BE2C (cell line): ENCODE results near the gene MYOG.

ENCODE experiments used
- DNase-seq: peaks from one replicate; pipeline ENCODE4 v3.0.0-alpha.2; 2020
- H3K27me3 ChIP-seq: fragments of 250-450 bp; sonication (Bioruptor Pico); 2 replicates; pipeline ENCODE4 v1.5.1; 2020; ENCODE audit warnings: mild to moderate bottlenecking
- H3K36me3 ChIP-seq: fragments of 250-450 bp; sonication (Bioruptor Pico); 2 replicates; pipeline ENCODE4 v1.5.1; 2020; ENCODE audit warnings: mild to moderate bottlenecking
- H3K4me1 ChIP-seq: fragments of 250-450 bp; sonication (Bioruptor Pico); 2 replicates; pipeline ENCODE4 v1.5.1; 2020
- H3K4me3 ChIP-seq: 2 replicates; pipeline ENCODE4 v1.5.1; 2011; ENCODE audit warnings: low read depth, low read length
- H3K9me3 ChIP-seq: fragments of 250-450 bp; sonication (Bioruptor Pico); 2 replicates; pipeline ENCODE4 v1.5.1; 2020
- TF ChIP-seq, protein P1 (sequence below): IDR thresholded peaks from 2 replicates; pipeline ENCODE4 v1.5.1; 2012; ENCODE audit warnings: mild to moderate bottlenecking, low read depth, low read length

The MYOG gene

DNA sequence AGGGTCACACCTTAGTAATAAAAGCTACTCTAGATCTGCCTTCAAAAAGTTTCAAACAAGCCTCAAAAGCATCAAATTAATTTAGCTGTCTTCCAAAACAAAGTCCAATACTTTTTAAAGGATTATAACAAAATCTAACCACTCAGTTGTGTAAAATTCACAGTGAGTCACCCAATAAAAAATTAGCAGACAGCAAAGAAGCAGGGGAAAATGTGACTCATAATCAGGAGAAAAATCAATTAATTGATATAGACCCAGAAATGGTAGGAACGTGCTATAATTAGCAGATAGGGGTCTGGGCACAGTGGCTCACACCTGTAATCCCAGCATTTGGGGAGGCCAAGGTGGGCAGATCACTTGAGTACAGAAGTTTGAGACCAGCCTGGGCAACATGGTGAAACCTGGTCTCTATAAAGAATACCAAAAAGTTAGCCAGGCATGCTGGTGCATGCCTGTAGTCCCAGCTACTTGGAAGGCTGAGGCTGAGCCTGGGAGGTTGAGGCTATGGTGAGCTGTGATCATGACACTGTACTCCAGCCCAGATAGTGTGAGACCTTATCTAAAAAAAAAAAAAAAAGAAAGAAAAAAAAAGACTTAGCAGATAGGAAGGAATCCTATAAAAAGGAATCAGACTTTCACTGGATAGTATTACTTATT lies 8.1 kb upstream of the MYOG start:
- no peaks in the 10 kb centered on the region for H3K27me3 ChIP-seq
- H3K9me3 ChIP-seq: no peaks in the 10 kb centered on the region
- no peaks in the 10 kb centered on the region for H3K36me3 ChIP-seq
- no peak overlapping the region for H3K4me3 ChIP-seq
- DNase-seq: no peak
- TF ChIP-seq, protein P1, sequence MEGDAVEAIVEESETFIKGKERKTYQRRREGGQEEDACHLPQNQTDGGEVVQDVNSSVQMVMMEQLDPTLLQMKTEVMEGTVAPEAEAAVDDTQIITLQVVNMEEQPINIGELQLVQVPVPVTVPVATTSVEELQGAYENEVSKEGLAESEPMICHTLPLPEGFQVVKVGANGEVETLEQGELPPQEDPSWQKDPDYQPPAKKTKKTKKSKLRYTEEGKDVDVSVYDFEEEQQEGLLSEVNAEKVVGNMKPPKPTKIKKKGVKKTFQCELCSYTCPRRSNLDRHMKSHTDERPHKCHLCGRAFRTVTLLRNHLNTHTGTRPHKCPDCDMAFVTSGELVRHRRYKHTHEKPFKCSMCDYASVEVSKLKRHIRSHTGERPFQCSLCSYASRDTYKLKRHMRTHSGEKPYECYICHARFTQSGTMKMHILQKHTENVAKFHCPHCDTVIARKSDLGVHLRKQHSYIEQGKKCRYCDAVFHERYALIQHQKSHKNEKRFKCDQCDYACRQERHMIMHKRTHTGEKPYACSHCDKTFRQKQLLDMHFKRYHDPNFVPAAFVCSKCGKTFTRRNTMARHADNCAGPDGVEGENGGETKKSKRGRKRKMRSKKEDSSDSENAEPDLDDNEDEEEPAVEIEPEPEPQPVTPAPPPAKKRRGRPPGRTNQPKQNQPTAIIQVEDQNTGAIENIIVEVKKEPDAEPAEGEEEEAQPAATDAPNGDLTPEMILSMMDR: no peak
- no peaks in the 10 kb centered on the region for H3K4me1 ChIP-seq

DNA sequence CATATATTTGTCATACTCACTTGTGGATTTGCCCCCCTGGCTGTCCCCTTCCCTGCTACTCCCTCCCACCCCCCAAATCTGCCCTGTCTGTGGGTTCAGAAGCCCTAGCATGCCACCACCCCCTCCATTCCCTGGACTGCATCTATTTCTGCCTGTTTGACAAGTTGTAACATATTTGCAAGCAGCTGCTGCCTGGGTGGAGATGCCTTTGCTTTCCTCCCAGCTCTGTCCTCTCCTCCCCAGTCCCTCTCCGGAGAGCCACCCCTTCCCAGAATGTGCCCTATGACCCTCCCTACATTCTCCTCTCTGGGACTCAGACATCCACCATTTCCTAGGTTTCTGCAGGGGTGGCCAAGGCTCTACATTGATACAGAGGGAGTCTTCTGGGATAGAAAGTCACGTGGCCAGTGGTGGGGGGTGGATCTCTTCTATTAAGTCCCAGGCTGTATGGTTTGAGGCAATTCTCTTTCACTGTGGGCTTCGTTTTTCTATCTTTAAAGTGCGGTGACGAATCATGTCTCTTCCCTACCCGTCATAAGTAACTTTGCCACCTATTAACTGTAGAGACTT lies 6.0 kb upstream of the MYOG start:
- Histone ChIP-seq H3K4me1 (no peaks in the 10 kb centered on the region), H3K4me3 (no peak overlapping the region), H3K9me3 (no peaks in the 10 kb centered on the region), H3K36me3 (no peaks in the 10 kb centered on the region), H3K27me3 (no peaks in the 10 kb centered on the region)
- no peak for DNase-seq
- TF ChIP-seq, protein P1: no peak

- Histone ChIP-seq H3K4me1 (peaks cover 2% of the 10 kb centered on the region), H3K4me3 (no peak overlapping the region), H3K27me3 (no peaks in the 10 kb centered on the region), H3K36me3 (no peaks in the 10 kb centered on the region), H3K9me3 (no peaks in the 10 kb centered on the region)
- DNase-seq: no peak
- TF ChIP-seq, protein P1: no peak
These were observed 5.3 kb upstream of the MYOG start for GRCh38 chr1:203091199-203091477.

DNA sequence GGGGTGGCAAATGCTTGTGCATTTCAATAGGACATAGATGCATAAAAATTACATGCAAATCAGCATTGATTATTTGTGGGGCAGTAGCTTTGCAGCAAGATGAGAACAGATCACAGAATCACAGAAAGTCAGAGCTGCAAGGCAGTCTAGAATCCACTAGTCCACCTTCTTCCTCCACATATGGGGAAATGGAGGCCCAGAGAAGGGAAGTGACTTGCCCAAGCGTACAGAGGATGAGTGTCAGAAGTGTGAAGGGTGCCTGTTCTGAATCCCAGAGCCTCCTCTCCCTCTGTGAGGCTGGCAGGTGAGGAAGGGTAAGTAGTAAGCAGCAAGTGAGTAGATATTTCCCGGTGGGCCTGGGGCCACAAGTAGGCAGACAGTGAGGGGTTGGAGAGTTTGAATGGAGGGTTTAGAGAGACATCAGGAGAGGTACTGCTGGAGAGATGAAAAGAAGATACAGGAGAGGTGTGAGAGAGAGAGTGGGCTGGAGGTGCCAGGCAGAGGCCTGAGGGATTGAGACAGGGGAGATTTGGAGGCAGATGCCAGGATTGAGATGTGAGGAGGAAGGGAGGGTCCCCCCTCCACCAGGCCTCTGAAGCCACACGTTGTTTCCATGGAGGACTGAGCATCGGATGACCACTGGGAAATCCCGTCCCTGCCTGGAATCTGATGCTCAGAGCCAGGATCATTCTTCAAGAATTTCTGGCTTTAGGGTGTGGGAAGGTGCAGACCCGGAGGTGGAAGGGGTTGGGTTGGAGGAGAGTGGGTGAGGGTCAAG lies 4.8 kb upstream of the MYOG start:
- Histone ChIP-seq H3K4me3 (no peak overlapping the region), H3K27me3 (no peaks in the 10 kb centered on the region), H3K36me3 (no peaks in the 10 kb centered on the region), H3K4me1 (peaks cover 6% of the 10 kb centered on the region), H3K9me3 (no peaks in the 10 kb centered on the region)
- TF ChIP-seq, protein P1: no peak
- DNase-seq: no peak

DNA sequence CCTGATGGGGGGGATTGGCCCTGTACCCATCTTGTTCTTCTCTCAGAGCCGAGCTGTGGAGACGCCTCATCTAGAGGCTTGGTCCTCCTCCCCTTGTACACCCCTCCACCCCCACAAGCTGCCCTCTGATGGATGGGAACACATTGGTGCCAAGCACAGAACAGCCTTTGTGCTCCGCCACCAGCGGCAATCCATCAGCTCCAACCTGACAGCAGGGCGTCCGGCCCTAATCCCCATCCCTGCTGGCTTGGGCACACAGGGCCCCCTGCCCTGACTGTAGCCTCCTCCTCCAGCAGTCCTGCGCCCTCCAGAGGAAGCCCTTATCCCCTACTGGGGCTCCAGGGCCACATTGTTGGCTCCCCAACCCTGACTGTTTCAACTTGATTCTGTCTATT lies 3.8 kb upstream of the MYOG start:
- TF ChIP-seq, protein P1: no peak
- no peak overlapping the region for H3K4me3 ChIP-seq
- no peak for DNase-seq
- H3K36me3 ChIP-seq: no peaks in the 10 kb centered on the region
- no peaks in the 10 kb centered on the region for H3K27me3 ChIP-seq
- no peaks in the 10 kb centered on the region for H3K9me3 ChIP-seq
- H3K4me1 ChIP-seq: peaks cover 6% of the 10 kb centered on the region
